ENCODE results near the gene SCAMP5.

The SCAMP5 gene

DNA sequence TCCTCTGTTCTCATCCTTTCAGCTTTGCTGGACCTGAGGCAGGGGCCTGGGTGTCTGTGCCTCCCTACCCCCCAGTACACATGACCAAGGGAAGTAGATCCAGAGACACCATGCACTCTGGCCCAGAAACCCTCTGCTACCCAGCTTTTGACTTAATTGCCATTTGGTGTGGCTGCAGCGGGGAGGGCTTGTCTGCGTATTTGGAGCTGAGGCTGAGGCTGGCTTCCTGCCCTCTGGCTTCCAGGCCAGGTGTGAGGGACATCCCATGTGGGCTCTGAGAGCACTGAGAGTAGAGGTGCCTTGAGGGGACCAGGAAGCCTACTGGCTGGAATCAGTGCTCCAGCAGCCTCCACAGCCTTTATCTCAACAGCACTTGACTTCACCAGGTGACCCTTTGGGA is 54.9 kb downstream of the SCAMP5 start:
- no peak for DNase-seq

DNA sequence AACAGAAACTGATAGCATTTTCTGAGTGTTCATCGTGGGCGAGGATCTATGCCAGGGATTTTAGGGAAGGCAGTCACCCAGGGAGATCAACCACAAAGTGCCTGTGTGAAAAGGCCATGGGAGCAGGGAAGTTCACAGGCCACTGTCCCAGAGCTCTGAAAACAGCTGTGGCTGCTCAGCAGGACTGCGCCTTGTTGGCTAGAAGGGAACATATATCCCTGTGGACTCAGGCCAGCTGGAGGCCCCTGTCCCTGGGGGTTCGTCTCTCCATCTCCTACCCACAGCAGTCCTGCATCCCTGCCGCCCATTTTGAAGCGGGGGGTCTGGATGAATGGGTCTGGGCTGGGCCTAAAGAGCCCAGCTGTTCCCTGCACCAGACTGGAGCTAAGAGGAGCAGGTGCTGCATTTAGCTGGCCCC is 55.8 kb downstream of the SCAMP5 start:
- peak; percentile 17 for DNase-seq

DNA sequence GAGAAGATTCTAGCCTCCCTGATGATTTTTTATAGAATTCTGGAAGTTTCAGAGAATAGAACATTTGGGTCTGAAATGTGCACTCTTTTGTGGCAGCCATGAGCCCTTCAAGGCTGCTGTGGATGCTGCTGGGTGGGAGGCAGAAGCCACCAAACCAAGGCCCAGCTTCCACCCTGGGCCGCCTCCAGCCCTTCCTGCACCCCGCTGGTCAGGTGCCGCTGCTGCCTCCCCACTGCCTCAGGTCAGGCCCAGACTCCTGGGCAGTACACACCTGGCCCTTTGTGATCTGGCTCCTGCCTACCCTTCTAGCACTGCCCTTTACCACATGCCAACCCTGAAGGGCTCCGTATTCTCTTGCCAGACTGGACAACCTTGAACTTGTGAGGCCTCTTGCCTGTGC is 56.3 kb downstream of the SCAMP5 start:
- no peak for DNase-seq

DNA sequence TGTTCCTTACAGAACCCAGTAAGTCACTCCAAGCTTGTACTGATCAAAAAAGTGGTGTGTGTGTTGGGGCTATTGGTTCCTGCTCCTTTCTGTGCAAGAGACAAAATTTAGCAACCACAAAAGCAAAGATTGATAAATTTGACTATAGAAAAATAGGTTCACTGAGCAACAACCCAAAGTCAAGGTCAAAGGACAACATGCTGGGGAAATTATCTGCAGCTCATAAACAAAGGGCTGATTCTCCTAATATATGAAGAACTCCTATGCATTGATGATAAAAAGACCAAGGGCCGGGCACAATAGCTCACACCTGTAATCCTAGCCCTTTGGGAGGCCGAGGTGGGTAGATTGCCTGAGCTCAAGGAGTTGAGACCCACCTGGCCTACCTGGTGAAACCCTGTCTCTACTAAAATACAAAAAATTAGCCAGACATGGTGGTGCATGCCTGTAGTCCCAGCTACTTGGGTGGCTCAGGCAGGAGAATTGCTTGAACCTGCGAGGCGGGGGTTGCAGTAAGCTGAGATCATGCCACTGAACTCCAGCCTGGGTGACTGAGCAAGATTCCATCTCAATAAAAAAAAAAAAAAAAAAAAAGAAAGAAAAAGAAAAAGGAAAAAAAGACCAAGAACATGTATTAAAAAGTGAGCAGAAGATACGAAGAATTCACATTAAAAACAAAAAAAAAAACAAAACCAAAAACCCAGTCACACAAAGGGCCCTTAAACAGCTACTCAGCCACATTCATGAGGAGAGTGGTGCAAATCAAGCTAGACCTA is 57.8 kb downstream of the SCAMP5 start:
- DNase-seq = no peak

DNA sequence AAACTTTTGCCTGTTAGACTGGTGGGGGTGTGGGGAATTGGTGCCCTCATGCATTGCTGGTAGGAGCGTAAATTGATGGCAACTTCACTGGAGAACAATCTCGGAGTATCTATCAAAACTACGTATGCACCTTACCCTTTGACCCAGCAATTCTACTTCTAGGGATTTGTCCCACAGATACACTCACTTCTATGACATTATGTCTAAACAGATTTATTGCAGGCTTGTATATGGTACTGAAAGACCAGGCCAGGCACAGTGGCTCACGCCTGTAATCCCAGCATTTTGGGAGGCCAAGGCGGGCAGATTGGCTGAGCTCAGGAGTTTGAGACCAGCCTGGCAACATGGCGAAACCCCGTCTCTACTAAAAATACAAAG is 58.4 kb downstream of the SCAMP5 start:
- DNase-seq = no peak

DNA sequence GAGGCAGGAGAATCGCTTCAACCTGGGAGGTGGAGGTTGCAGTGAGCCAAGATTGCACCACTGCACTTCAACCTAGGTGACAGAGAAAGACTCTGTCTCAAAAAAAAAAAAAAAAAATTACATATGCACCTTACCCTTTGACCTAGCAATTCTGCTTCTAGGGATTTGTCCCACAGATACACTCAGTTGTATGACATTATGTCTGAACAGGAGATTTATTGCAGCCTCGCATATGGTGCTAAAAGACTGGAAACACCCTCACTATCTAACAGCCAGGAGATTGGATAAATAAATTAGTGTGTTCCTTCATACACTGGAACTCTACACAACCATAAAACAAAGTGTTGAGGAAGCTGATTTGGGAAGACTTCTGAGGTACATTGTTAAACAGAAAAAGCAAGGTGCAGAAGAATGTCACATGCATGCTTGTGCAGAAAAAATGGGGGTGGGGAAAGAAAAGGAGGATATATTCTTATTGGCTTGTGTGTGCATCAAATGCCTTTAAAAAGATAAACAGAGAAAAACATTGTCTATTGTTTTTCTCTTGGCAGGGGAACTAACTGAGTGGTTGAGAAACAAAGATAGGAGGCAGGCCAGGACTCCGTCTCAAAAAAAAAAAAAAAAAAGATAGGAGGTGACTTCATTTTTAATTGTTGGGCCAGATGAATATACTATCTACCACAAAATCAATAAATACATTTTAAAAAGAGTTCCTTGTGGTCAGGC is 59.0 kb downstream of the SCAMP5 start:
- no peak for DNase-seq

GRCh38 chr15:75056036-75056435 is 60.7 kb downstream of the SCAMP5 start:
- DNase-seq = no peak

DNA sequence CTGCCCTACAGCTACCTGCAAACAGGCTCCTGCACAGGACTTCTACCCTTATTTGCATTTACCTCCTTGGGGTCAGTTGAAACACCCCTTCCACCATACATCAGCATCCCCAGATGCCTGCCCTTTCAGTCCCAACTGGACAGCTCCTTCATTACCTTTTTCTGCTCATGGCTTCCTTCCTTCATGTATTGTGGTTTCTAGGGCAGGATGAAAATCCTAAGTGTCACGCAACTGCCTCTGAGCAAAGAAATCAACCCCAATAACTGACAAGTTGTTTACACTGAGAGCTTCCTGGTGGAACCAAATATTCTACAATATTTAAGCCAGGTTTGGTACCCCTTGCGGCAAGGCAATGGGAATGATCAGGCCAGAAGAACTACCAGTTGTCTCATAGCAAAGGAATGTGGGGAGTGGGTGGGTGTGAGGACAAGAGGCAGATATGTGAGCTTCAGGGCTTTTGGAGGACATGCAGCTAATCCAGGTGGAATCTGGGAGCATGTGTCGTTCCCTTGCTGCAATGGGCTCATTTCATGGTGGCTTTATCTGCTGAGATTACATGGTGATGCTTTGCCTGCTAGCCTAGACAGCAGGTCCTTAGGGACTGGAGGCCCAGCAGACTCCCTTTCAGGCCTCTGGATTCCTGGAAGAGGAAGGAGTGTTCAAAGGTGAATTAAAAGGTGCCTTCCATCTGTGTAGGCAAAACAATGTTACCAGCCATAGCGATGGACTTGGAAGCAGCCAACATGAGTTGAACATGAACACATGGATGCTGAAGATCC is 63.0 kb downstream of the SCAMP5 start:
- no peak for DNase-seq

- DNase-seq = no peak
Measured at GRCh38 chr15:75059607-75060006, 64.2 kb downstream of the SCAMP5 start.

- DNase-seq = no peak
Measured at GRCh38 chr15:75061272-75061671, 65.9 kb downstream of the SCAMP5 start.

- DNase-seq = no peak
Measured at GRCh38 chr15:75062706-75063105, 67.3 kb downstream of the SCAMP5 start.

GRCh38 chr15:75063338-75063737 is 68.0 kb downstream of the SCAMP5 start:
- no peak for DNase-seq

DNA sequence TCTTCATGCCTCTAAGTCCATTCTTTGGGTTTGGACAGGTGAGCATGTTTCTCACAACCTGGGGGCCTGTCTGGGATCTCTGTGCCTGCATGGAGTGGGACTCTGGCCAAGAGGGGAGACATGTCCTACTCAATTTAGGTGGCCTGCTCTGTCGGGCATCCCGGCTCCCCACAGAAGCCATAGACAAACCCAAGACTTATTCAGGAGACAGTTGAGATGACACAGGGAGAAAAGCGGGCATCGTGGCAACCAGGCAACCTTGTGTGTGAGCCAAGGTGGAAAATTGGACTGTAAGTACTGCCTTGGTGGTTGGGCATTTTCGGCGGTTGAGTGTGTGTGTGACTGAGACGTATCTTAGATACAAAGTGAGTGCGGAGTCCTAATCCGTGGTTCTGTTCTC is 68.5 kb downstream of the SCAMP5 start:
- DNase-seq = no peak

DNA sequence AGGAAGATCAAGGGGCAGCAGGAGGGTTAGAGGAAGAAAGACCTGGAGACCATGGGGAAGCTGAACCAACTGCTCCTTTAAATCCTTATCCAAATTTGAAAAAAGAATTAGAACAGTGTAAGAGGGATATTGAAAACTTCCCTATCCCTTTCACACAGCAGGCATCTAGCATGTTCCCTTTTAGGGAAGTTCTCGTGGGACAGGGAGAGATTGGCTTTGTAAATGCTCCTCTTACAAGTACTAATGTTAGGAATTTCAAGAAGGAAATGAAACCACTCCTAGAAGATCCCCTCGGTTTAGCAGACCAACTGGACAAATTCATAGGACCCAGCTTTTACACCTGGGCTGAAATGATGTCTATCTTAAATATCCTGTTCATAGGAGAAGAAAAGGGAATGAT is 69.5 kb downstream of the SCAMP5 start:
- DNase-seq = no peak

DNA sequence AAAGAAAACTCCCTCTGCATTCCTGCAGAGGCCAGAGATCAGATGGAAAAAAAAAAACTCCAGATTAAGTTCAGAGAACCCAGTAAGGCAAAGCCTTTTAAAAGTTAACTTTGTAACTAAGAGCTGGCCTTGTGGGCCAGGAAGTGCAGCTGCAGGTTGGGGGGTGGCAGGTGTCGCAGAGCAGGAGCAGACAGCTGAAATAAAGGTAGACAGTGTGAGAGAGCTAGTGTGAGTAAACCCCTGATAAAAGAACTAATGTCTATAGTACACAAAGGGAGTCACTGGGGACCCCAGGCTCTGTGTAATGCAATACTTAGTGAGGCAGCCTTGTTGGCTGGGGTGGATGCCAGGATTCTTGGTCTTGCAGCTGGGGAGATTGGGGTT is 70.1 kb downstream of the SCAMP5 start:
- DNase-seq = peak; percentile 74

DNA sequence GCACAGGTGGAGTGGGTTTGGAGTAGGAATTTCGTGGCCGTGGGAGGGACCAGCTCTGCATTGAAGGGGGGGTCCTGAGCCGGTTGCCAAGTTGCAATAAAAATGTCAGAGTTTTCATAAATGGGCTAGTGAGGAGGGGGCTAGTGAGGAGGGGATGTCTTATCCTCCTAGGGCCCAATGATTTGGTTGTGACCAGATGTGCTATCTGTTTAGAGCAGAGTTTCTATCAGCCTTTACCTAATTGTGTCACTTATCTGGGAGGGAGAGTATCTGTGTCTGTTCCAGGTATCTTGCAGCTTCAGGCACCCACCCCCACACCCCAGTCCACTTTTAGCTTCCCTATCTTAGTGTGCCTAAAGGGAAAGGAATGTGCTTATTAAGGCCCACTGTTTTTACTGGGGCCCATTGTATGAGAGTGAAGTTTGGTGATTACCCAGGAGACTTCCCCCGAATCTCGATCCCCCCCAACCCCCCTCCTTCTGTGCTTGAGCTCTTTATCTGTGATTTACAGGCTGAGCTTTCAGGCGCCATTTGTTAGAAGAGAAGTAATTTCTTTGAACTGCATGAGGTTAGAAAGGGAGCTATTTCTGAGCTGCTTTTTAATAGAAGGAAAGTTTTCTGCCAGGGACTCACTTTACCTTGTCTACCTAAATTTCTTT is 70.6 kb downstream of the SCAMP5 start:
- DNase-seq = no peak

GRCh38 chr15:75067123-75067830 is 71.9 kb downstream of the SCAMP5 start:
- DNase-seq = no peak

DNA sequence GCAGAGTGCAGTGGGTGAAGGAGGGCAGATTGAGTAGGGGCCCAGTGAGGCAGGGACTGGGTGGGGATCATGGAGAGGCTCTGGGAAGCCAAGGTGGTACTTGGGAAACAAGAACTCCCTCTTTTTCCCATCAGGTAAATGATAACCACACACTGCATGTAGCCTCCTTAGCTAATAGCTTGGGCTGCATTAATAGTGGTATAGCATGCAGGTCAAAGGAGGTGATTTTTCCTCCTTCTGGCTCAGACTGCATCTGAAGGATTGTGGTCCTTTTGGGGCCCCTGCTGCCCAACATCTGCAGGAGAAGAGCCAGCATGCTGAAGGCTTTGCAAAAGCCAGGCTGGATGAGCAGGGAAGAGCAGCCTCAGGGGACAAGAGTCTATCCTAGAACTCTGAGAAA is 73.4 kb downstream of the SCAMP5 start:
- DNase-seq = no peak

GRCh38 chr15:75069301-75069925 is 74.0 kb downstream of the SCAMP5 start:
- no peak for DNase-seq

GRCh38 chr15:75070674-75071073 is 75.3 kb downstream of the SCAMP5 start:
- no peak for DNase-seq
